ENCODE data around the gene KIAA0825. TPM values are rescaled to one million over a fixed set of nuclear protein-coding genes. Genes with fewer than 3 reads are reported as not detected.

The KIAA0825 gene
- total RNA-seq, 1 experiment from 2014 or later, result 0.07 TPM

- POLR2A ChIA-PET (ENCODE audit: unreplicated experiment), result no interaction called here
- Histone ChIP-seq H3K79me2 (ENCODE audit: low read length) (no peaks in the 10 kb centered on the region), H3F3A (ENCODE audit: low read length, unreplicated experiment) (no peaks in the 10 kb centered on the region), H3K4me2 (ENCODE audit: low read length) (no peak overlapping the region), H3K9ac (ENCODE audit: low read length) (no peak overlapping the region), H3K27ac (ENCODE audit: low read length) (no peak overlapping the region), H3K27me3 (ENCODE audit: low read length) (no peaks in the 10 kb centered on the region), H3K4me3 (ENCODE audit: low read length) (no peak overlapping the region), H3K36me3 (ENCODE audit: low read depth, low read length) (peaks cover 19% of the 10 kb centered on the region), H3K9me2 (replicated peaks; ENCODE audit: low read length) (no peaks in the 10 kb centered on the region), H3K9me3 (ENCODE audit: low read length) (no peaks in the 10 kb centered on the region), H4K20me1 (ENCODE audit: low read length) (no peaks in the 10 kb centered on the region), H3K4me1 (ENCODE audit: insufficient read depth, low read length) (no peaks in the 10 kb centered on the region), H2AFZ (ENCODE audit: low read length) (no peak overlapping the region)
- CTCF ChIA-PET, result no interaction called here
- intact Hi-C loops (cut with micrococcal nuclease), result no loop called here
- TF ChIP-seq EZH2phosphoT487 (IDR thresholded peaks at IDR 0.05; ENCODE audit: borderline replicate concordance, low read length), result no peak
- DNase-seq, result no peak
- no TSS peak for BruUV-seq (replicated peaks)
- ATAC-seq, result no peak
Observed at GRCh38 chr5:94661086-94661485, 42.7 kb upstream of the KIAA0825 start.

GRCh38 chr5:94660506-94660905, 42.1 kb upstream of the KIAA0825 start:
- no TSS peak for BruUV-seq (replicated peaks)
- no peak overlapping the region for H2AFZ ChIP-seq (ENCODE audit: low read length)

GRCh38 chr5:94658272-94658671, 39.9 kb upstream of the KIAA0825 start:
- Histone ChIP-seq H3K9me2 (replicated peaks; ENCODE audit: low read length) (no peaks in the 10 kb centered on the region), H3F3A (ENCODE audit: low read length, unreplicated experiment) (no peaks in the 10 kb centered on the region), H3K9ac (ENCODE audit: low read length) (no peak overlapping the region), H4K20me1 (ENCODE audit: low read length) (no peaks in the 10 kb centered on the region), H2AFZ (ENCODE audit: low read length) (no peak overlapping the region), H3K79me2 (ENCODE audit: low read length) (no peaks in the 10 kb centered on the region), H3K36me3 (ENCODE audit: low read depth, low read length) (peaks cover 33% of the 10 kb centered on the region), H3K27ac (ENCODE audit: low read length) (no peak overlapping the region), H3K4me3 (ENCODE audit: low read length) (no peak overlapping the region), H3K27me3 (ENCODE audit: low read length) (no peaks in the 10 kb centered on the region), H3K4me1 (ENCODE audit: insufficient read depth, low read length) (no peaks in the 10 kb centered on the region), H3K4me2 (ENCODE audit: low read length) (no peak overlapping the region), H3K9me3 (ENCODE audit: low read length) (no peaks in the 10 kb centered on the region)
- CTCF ChIA-PET, result no interaction called here
- TF ChIP-seq CTCF (conservative IDR thresholded peaks at IDR 0.05; ENCODE audit: low read depth, low read length) (no peak), EZH2phosphoT487 (IDR thresholded peaks at IDR 0.05; ENCODE audit: borderline replicate concordance, low read length) (no peak), EZH2 (IDR thresholded peaks at IDR 0.05; ENCODE audit: low read length, unreplicated experiment) (no peak)
- POLR2A ChIA-PET (ENCODE audit: unreplicated experiment), result no interaction called here
- intact Hi-C loops (cut with micrococcal nuclease), result no loop called here
- DNase-seq (no peak), ATAC-seq (no peak)
- no TSS peak for BruUV-seq (replicated peaks)

More at GRCh38 chr5:94660506-94660905, 42.1 kb upstream of the KIAA0825 start:
- DNase-seq, result no peak
- ATAC-seq, result no peak
- H3K27me3 ChIP-seq (ENCODE audit: low read length), result no peaks in the 10 kb centered on the region
- no peak overlapping the region for H3K27ac ChIP-seq (ENCODE audit: low read length)
- no peak overlapping the region for H3K9ac ChIP-seq (ENCODE audit: low read length)
- ChIA-PET CTCF (no interaction called here), POLR2A (ENCODE audit: unreplicated experiment) (no interaction called here)
- peaks cover 25% of the 10 kb centered on the region for H3K36me3 ChIP-seq (ENCODE audit: low read depth, low read length)
- H3K4me1 ChIP-seq (ENCODE audit: insufficient read depth, low read length), result no peaks in the 10 kb centered on the region
- no peaks in the 10 kb centered on the region for H4K20me1 ChIP-seq (ENCODE audit: low read length)
- no peaks in the 10 kb centered on the region for H3K9me2 ChIP-seq (replicated peaks; ENCODE audit: low read length)
- H3K4me2 ChIP-seq (ENCODE audit: low read length), result no peak overlapping the region
- H3K79me2 ChIP-seq (ENCODE audit: low read length), result no peaks in the 10 kb centered on the region
- no peak for TF ChIP-seq EZH2phosphoT487 (IDR thresholded peaks at IDR 0.05; ENCODE audit: borderline replicate concordance, low read length)
- no peak for TF ChIP-seq EZH2 (IDR thresholded peaks at IDR 0.05; ENCODE audit: low read length, unreplicated experiment)
- no peak for TF ChIP-seq CTCF (conservative IDR thresholded peaks at IDR 0.05; ENCODE audit: low read depth, low read length)
- intact Hi-C loops (cut with micrococcal nuclease), result no loop called here
- H3K4me3 ChIP-seq (ENCODE audit: low read length), result no peak overlapping the region
- H3F3A ChIP-seq (ENCODE audit: low read length, unreplicated experiment), result no peaks in the 10 kb centered on the region
- no peaks in the 10 kb centered on the region for H3K9me3 ChIP-seq (ENCODE audit: low read length)

Data from PC-3 (cell line).